ENCODE results near the gene PANK4.

The PANK4 gene

DNA sequence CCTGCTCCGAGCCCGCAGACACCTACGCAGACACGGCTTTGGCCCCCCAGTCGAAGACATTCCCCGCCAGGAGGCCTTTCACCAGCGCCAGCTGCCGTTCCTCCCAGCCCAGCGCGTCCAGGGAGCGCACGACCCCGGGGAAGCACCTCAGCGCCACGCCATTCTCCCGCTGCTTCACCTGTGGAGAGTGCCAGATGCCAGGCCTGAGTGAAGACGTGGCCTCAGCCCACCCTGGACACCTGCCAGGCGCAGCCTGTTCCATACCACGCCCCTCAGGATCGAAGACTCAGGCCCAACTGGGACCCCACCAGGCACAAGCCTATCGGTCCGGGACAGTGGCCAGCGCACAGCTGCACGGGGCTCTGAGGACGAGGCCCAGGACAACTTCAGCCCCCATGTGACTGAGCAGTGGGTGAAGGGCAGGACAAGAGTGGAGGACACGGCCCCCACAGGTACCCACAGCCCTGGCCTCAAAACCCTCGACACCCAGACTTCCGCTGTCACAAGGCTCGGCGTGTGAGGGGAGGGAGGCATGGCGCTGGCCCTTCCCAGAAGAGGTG is 13.5 kb downstream of the PANK4 start:
- DNase-seq (ENCODE audit: low spot score), result no peak

DNA sequence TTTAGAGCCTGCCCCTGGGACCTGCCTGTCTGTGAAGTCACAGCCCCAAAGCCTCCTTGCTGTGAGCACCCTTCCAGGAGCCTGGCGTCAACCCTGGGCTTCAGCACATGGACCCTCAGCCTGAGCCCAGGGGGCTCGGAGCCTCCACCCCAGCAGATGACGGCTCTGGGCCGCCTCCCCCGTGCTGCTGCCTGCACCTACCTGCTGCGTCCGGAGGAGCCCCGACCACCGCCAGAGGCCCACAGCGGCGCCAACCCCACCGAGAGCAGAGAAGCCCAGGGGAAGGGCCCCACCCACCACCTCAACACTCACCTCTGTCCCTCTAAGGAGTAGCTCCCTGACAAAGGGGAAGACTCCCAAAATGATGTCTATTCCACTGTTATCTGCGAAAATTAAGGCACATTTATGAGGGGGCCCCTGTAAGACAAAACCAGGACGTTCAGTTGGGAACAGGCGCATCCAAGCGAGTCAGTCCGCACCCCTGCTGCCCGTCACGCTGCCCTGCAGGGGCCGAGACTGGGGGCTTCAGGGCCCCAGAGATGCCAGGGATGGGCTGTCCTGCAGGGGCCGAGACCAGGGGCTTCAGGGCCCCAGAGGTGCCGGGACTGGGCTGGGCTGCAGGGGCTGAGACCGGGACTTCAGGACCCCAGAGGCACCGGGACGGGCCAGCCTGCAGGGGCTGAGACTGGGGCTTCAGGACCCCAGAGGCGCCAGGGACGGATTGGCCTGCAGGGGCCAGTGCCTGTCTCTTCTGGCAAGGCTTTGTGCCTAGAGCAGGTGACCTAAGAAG is 15.8 kb downstream of the PANK4 start:
- DNase-seq (ENCODE audit: low spot score), result no peak

DNA sequence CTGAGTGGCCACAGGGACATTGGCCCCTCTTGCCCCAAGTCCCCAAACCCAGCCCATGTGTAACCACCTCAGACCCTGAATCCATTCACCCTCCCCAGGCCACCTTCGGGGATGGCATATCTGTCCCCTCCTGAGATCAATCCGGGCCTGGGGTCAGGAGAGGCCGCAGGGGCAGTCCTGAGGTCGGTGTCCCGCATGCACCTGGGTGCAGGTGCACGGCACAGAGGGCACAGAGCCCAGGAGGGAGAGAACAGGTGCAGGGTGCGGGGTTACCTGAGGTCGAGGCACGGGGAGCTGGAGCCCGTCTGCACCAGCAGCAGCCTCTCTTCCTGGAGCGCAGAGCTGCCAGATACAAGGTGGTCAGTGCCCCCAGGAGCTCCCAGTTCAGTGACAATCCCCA is 16.8 kb downstream of the PANK4 start:
- DNase-seq (ENCODE audit: low spot score), result no peak

DNA sequence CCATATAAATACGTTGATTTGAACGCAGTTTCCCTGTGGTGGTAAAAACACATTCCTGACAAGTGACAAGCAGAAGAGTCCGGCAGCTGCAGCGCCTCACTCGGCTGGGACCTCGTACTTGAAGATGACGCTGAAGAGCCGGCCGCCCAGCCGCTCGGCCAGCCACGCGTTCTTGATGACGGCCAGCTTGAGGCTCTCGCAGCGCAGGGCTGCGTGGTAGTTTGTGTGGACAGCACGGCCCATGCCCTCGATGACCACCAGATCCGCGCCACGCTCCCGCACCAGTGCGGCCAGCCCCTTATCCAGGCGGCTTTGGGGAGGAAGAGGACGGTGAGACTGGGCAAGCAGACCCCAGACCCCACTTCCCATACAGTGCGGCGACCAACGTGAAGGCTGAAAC is 17.6 kb downstream of the PANK4 start:
- no peak for DNase-seq (ENCODE audit: low spot score)

- no peak for DNase-seq (ENCODE audit: low spot score)
These were observed 18.2 kb downstream of the PANK4 start for GRCh38 chr1:2508180-2508579.

DNA sequence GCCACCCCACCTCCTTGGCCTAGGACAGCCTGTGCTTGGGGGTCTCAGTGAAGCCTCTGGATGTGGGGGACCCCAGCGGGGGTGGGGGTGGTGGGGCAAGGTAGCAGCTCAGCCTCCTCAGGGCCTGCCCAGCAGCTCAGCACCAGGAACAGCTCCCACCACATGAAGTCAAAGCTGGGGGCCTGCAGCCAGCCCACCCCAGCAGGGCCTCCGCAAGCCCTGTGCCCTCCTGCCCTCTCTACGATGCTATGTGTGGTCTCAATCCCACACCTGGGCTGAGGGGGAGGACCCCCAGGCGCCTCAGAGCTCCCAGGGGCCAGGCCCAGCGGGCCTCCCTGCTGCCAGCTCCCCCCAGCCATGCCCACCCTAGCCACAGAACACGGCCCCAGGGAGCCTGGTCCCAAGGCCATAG is 18.6 kb downstream of the PANK4 start:
- no peak for DNase-seq (ENCODE audit: low spot score)

DNA sequence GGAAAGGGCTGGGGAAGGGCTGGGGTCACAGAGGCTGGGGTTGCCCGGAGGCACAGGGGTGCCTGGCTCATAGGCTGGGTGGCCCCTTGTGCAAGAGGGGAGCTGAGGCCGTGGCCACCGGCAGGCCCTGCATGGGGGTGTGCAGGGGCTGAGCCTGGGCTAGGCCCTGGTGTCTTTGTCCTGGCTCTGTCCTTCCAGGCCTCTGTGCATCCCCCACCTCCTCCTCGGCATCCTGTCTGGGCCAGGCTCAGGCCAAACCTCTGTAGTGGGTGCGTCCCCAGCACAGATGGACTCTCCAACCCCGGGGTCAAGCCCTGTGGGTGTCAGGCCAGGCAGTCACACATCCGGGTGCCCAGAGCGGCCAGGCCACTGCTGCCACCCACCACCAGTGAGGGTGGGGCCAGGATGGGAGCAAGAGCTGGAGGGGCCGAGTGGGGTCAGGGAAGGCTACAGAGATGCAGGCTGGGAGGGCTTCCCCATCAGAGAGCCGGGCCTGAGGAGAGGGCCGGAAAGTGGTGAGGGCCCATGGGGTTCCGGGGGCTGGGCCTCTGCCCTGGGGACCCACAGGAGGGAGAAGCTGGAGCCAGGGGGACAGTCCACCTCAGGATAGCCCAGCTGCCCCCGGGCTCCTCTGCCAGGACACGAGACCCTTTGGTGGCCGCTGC is 19.4 kb downstream of the PANK4 start:
- DNase-seq (ENCODE audit: low spot score), result no peak

GRCh38 chr1:2506007-2506860 is 20.2 kb downstream of the PANK4 start:
- DNase-seq (ENCODE audit: low spot score), result no peak

DNA sequence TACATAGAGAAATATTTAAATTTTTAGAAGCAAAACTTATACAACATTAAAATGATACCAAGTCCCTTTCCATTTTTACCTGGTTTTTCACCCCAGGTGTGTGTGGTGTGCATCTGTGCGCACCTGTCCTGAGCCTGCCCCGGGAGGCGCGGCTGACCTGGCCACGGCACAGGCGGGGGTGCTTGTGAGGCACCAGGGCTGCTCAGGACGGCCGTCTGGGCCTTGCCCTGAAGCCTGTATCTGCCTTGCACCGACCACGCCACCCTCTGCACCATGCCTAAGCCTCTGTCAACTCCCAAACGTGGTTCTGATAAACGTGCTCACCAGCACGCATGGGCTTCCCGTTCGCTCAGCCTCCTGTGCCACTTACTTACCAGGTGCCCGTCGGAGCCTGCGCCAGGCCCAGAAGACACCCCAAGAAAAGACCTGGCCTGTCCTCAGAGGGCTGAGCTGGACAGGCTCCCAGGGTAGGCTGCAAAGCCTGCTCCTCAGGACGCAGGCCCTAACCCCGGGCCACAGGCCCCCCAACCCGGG is 20.9 kb downstream of the PANK4 start:
- DNase-seq (ENCODE audit: low spot score), result no peak

- no peak for DNase-seq (ENCODE audit: low spot score)
These were observed 21.5 kb downstream of the PANK4 start for GRCh38 chr1:2504949-2505272.

GRCh38 chr1:2504225-2504948 is 22.0 kb downstream of the PANK4 start:
- DNase-seq (ENCODE audit: low spot score), result peak; percentile 60

DNA sequence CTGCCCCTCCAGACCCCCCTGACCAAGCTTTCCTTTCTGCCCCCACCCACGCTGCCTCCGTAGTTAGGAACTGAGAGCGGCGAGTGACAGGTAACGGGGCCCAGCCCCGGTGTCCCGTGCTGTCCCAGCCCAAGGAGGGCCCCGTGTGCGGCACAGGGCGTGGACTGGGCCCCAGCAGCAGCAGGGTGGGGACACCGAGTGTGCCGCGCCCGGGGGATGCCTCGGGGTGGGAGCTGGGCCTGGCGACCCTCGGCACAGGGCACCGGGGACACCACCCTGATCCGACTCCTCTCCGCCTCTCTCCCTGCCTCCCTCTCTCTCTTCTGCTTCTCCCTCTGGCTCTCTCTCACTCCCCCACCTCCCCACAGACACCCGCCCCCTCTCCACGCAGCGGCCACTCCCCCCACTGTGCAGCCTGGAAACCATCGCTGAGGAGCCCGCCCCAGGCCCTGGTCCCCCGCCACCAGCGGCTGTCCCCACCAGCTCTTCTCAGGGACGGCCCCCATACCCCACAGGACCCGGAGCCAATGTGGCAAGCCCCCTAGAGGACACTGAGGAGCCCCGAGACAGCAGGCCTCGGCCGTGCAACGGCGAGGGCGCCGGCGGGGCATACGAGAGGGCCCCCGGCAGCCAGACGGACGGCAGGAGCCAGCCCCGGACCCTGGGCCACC is 22.7 kb downstream of the PANK4 start:
- no peak for DNase-seq (ENCODE audit: low spot score)

- DNase-seq (ENCODE audit: low spot score), result no peak
These were observed 23.5 kb downstream of the PANK4 start for GRCh38 chr1:2502661-2503553.

- DNase-seq (ENCODE audit: low spot score), result no peak
These were observed 24.2 kb downstream of the PANK4 start for GRCh38 chr1:2502210-2502609.

DNA sequence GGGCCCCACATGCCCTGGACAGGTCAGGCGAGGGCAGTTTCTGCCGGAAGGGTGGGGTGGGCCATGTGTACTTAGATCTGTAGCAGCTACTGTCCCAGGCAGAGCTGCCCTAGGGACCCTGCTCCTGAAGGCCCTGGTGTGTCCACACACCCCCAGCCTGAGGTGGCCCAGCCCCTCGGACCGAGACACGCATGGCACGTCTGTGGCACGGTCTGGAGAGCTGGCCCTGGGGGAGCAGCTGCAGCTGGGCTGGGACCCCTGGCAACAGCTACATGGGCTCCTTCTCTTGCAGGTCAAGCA is 24.6 kb downstream of the PANK4 start:
- no peak for DNase-seq (ENCODE audit: low spot score)

DNA sequence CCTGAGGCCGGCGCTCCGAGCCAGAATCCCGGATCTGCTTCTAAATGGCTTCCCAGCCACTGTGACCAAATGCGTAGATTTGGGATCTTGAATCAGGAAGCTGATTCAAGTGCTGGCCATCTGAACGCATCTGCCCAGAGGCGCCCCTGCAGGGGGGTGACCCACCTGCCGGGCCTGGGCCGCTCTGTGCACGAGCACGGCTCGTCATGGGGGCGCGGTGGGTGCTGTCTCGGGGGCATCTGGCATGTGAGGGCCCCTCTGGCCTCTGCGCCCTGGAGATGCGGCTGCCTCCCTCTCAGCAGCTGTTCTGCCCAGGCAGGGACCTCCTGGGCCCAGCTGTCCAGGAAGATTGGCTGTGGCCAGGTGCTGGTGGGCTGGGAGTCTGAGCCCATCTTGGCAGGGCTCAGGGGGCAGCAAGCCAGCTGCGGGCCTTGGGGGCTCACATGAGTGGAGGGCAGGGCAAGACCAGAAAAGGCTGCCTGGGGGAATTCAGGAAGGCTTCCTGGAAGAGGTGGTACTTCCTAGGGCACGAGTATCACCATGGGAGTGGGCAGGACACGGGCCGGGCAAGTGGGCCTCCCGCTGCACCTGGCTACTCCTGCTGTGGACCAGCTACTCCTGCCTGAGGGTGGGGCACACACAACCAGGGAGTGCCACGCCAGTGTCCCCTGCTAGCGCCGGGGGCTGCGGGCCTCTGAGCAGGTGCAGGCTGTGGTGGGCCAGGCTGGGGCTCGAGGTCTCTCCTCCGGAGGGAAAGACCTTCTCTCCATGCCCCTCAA is 25.2 kb downstream of the PANK4 start:
- no peak for DNase-seq (ENCODE audit: low spot score)

DNA sequence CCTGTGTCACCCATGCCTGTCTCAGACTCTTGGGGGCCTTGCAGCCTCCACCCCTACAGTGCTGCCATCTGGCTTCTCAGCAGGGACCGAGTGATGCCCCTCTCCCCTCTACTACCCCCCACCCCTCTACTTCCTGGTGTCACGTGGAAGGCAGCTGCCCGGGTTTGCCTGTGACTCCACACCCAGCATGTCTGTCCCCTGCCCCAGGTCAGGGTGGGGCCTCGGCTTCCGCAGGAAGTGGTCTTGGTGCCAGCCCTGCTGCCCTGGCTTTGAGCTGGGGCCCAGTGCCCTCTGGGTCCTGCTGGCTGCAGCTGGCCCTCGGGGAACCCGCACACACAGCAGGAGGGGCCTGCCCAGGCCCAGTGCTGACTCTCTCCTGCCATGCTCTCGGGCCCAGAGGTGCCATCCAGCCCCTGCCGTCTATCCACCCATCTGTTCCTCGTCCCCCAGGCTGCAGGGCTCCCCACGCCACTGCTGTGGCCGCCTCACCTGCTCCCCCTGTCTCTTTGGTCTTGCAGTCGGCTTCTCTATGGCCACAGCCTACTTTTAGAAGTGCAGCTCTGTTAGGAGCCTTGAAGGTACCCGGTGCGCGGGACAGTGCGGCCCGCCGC is 26.3 kb downstream of the PANK4 start:
- no peak for DNase-seq (ENCODE audit: low spot score)

- no peak for DNase-seq (ENCODE audit: low spot score)
These were observed 27.1 kb downstream of the PANK4 start for GRCh38 chr1:2499260-2499659.

GRCh38 chr1:2498648-2499047 is 27.7 kb downstream of the PANK4 start:
- no peak for DNase-seq (ENCODE audit: low spot score)
